Suppressor macrophage (primary cell): ENCODE results near the gene DARS1.

Source experiments
- DNase-seq, 4 experiments: peaks; one replicate each; pipeline ENCODE4 v3.0.0-alpha.2; 2020 to 2022

Gene DARS1

GRCh38 chr2:136015699-136016098, 30.3 kb upstream of the DARS1 start:
- DNase-seq, result no peak

- no peak for DNase-seq
Measured at GRCh38 chr2:136014411-136014810, 29.0 kb upstream of the DARS1 start.

GRCh38 chr2:136013955-136014354, 28.5 kb upstream of the DARS1 start:
- peak; percentile 32 to 65 (median 58) for DNase-seq

- peak in 3 of 4 experiments; percentile 20 to 61 (median 59) for DNase-seq
Measured at GRCh38 chr2:136013136-136013685, 27.8 kb upstream of the DARS1 start.

- DNase-seq, result peak in 3 of 4 experiments; percentile 51 to 74 (median 65)
Measured at GRCh38 chr2:136012315-136012714, 26.9 kb upstream of the DARS1 start.

GRCh38 chr2:136010126-136010525, 24.7 kb upstream of the DARS1 start:
- no peak for DNase-seq

- peak; percentile 93 to 98 (median 95) for DNase-seq
Measured at GRCh38 chr2:136008205-136008865, 22.9 kb upstream of the DARS1 start.

GRCh38 chr2:136006658-136007057, 21.2 kb upstream of the DARS1 start:
- DNase-seq, result no peak

- DNase-seq, result no peak
Measured at GRCh38 chr2:136005462-136006196, 20.2 kb upstream of the DARS1 start.

GRCh38 chr2:136004965-136005364, 19.5 kb upstream of the DARS1 start:
- no peak for DNase-seq

- peak in 2 of 4 experiments; percentile 23 to 40 for DNase-seq
Measured at GRCh38 chr2:136001131-136001530, 15.7 kb upstream of the DARS1 start.

- peak in 2 of 4 experiments; percentile 35 to 58 for DNase-seq
Measured at GRCh38 chr2:136000502-136000901, 15.1 kb upstream of the DARS1 start.

GRCh38 chr2:135999899-136000298, 14.5 kb upstream of the DARS1 start:
- DNase-seq, result no peak

GRCh38 chr2:135998879-135999278, 13.5 kb upstream of the DARS1 start:
- no peak for DNase-seq

- DNase-seq, result peak; percentile 70 to 91 (median 83)
Measured at GRCh38 chr2:135997380-135997779, 12.0 kb upstream of the DARS1 start.

- DNase-seq, result no peak
Measured at GRCh38 chr2:135996304-135996703, 10.9 kb upstream of the DARS1 start.

GRCh38 chr2:135994281-135994680, 8.9 kb upstream of the DARS1 start:
- no peak for DNase-seq

GRCh38 chr2:135993421-135993820, 8.0 kb upstream of the DARS1 start:
- no peak for DNase-seq

GRCh38 chr2:135991861-135992260, 6.4 kb upstream of the DARS1 start:
- DNase-seq, result no peak

GRCh38 chr2:135987441-135987840, 2.0 kb upstream of the DARS1 start:
- no peak for DNase-seq

GRCh38 chr2:135986507-135986906, 1.1 kb upstream of the DARS1 start:
- DNase-seq, result no peak

- peak in 3 of 4 experiments; percentile 70 to 86 (median 82) for DNase-seq
Measured at GRCh38 chr2:135985826-135986393, 484 bp upstream of the DARS1 start.
